ENCODE data around the gene ARTN.

ARTN gene

DNA sequence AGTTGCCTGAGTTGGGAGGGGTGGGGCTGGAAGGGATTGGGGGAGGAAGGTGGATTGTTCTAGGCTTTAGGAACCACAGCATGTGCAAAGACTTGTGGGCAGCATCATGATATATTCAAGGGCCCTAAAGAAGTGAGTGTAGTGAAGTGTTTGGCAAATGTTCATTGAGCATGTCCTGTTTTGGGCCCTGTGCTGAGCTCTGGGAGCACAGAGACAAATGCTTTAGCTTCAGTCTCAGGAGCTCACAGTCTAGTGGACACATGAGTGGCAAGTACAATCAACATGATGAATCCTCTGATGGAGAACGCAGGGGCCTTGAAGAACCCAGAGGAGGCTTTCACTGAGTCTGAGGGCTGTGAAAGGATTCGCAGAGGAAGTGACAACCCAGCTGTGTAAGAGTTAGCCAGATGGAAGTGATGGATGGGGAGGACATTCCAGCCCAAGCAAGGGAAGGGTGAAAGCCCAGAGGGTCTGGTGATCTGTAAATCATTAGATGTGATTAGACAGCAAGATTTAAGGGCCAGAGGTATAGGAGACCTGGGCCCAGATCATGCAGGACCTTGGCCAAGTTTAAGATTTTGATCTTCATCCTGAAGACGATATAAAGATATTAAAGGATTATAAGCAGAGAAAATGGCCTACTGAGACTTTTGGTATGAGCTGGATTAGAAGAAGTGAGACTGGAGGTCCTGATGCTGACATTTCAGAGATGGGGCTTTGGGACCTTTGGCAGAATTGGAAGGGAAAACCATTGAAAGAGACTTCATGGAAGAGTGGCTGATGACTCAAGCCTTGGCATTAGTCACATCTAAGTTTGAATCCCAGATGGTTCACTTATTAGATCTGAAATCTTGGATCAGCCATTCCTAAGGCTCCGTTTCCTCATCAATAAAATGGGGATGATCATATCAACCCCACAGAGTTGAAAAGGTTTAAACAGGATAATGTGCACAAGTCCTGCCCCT, 17.7 kb downstream of the ARTN start:
- DNase-seq (ENCODE audit: insufficient read length) = no peak
- FAIRE-seq = no peak
- TF ChIP-seq POLR2A (IDR thresholded peaks at IDR 0.05; ENCODE audit: low read depth, low read length) (no peak), TAF1 (IDR thresholded peaks at IDR 0.05; ENCODE audit: borderline replicate concordance, low read depth, low read length) (no peak), POLR2AphosphoS5 (IDR thresholded peaks at IDR 0.05; ENCODE audit: low read depth, low read length) (no peak)

- FAIRE-seq (no peak), DNase-seq (ENCODE audit: insufficient read length) (no peak)
- no peak for TF ChIP-seq TAF1 (IDR thresholded peaks at IDR 0.05; ENCODE audit: borderline replicate concordance, low read depth, low read length)
- TF ChIP-seq POLR2AphosphoS5 (IDR thresholded peaks at IDR 0.05; ENCODE audit: low read depth, low read length) = no peak
- no peak for TF ChIP-seq POLR2A (IDR thresholded peaks at IDR 0.05; ENCODE audit: low read depth, low read length)
Measured at GRCh38 chr1:43952731-43953346, 19.2 kb downstream of the ARTN start.

DNA sequence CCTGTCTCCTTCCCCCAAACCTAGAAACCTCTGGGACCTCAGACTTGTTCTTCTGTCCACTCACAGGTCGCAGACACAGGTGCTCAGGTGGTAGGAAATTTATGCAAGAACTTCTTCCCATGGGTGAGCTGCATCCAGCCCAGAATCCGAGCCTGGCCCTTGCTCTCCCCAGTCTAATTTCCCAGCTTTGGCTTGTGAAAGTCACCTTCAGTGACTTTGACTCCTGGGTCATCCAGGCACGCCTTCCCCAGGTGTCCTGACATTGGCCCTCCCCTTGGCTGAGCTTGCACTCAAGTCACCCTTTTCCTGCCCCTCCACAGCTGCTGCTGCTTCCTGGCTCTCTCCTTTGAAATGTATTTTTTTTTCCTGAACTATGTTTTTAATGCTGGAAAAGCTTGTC, 19.8 kb downstream of the ARTN start:
- FAIRE-seq = no peak
- no peak for DNase-seq (ENCODE audit: insufficient read length)
- TF ChIP-seq POLR2A (IDR thresholded peaks at IDR 0.05; ENCODE audit: low read depth, low read length) (no peak), POLR2AphosphoS5 (IDR thresholded peaks at IDR 0.05; ENCODE audit: low read depth, low read length) (no peak), TAF1 (IDR thresholded peaks at IDR 0.05; ENCODE audit: borderline replicate concordance, low read depth, low read length) (no peak)

DNA sequence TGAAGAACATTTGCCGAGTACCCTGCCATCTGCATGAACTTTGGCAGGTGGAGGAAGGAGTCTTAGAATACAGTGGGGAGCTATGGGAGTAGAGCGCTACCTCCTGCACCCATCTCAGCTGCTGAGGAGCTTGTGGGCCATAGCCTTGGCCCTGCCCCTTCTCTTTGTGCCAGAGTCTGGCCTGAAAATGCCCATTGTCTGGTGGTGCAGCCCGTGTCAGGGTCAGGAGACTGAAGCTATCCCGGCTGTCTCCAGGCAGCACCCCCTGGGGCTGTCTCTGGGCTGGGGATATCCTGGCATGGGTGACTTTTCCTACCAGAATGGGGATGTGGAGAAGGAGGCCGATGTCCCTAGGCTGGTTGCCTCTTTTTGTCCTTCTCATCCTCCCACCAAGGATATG, 20.4 kb downstream of the ARTN start:
- TF ChIP-seq TAF1 (IDR thresholded peaks at IDR 0.05; ENCODE audit: borderline replicate concordance, low read depth, low read length) = no peak
- no peak for TF ChIP-seq POLR2A (IDR thresholded peaks at IDR 0.05; ENCODE audit: low read depth, low read length)
- no peak for TF ChIP-seq POLR2AphosphoS5 (IDR thresholded peaks at IDR 0.05; ENCODE audit: low read depth, low read length)
- no peak for FAIRE-seq
- DNase-seq (ENCODE audit: insufficient read length) = no peak

DNA sequence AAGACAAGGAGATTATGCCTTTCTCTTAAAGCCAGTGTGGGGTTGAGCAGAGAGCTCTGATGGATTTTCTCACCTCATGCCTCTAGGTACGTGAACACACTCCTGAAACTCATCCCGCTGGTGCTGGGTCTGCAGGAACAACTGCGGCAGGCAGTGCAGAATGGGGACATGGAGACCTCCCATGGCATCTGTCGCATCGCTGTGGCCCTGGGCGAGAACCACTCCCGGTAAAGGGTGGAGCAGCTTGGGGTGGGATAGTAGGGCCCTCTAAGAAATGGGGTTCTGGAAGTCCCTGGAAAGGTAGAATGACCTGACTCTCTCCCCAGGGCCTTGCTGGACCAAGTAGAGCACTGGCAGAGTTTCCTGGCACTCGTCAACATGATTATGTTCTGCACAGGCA, 22.6 kb downstream of the ARTN start:
- no peak for TF ChIP-seq TAF1 (IDR thresholded peaks at IDR 0.05; ENCODE audit: borderline replicate concordance, low read depth, low read length)
- no peak for TF ChIP-seq POLR2AphosphoS5 (IDR thresholded peaks at IDR 0.05; ENCODE audit: low read depth, low read length)
- TF ChIP-seq POLR2A (IDR thresholded peaks at IDR 0.05; ENCODE audit: low read depth, low read length) = no peak
- FAIRE-seq (no peak), DNase-seq (ENCODE audit: insufficient read length) (no peak)

DNA sequence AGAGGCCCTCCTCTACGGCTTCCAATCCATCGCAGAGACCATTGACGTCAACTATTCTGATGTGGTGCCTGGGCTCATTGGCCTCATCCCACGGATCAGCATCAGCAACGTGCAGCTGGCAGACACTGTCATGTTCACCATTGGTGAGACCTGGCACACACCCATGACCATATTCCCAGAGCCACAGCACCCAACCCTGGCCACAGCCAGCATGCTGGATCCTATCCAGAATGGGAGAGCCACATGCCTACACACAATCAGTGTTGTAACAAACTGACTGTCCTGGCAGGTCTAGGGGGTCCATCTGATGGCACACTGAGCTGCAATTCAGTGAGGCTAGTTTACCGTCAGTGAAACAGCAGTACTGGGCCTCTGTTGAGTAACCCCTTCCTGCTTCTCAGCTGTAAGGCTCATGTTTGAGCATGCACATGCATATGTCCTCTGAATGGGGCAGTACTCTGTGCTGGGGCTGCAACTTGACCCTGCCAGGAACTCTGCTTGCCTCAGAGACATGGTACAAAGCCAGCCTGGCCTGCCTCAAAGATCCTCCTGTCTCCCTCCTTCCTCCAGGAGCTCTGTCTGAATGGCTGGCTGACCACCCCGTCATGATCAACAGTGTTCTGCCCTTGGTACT, 23.9 kb downstream of the ARTN start:
- DNase-seq (ENCODE audit: insufficient read length) (no peak), FAIRE-seq (no peak)
- TF ChIP-seq POLR2AphosphoS5 (IDR thresholded peaks at IDR 0.05; ENCODE audit: low read depth, low read length) (no peak), TAF1 (IDR thresholded peaks at IDR 0.05; ENCODE audit: borderline replicate concordance, low read depth, low read length) (no peak), POLR2A (IDR thresholded peaks at IDR 0.05; ENCODE audit: low read depth, low read length) (no peak)

- DNase-seq (ENCODE audit: insufficient read length) (no peak), FAIRE-seq (no peak)
- TF ChIP-seq POLR2AphosphoS5 (IDR thresholded peaks at IDR 0.05; ENCODE audit: low read depth, low read length) = no peak
- no peak for TF ChIP-seq POLR2A (IDR thresholded peaks at IDR 0.05; ENCODE audit: low read depth, low read length)
- TF ChIP-seq TAF1 (IDR thresholded peaks at IDR 0.05; ENCODE audit: borderline replicate concordance, low read depth, low read length) = no peak
Measured at GRCh38 chr1:43958351-43959255, 25.0 kb downstream of the ARTN start.

DNA sequence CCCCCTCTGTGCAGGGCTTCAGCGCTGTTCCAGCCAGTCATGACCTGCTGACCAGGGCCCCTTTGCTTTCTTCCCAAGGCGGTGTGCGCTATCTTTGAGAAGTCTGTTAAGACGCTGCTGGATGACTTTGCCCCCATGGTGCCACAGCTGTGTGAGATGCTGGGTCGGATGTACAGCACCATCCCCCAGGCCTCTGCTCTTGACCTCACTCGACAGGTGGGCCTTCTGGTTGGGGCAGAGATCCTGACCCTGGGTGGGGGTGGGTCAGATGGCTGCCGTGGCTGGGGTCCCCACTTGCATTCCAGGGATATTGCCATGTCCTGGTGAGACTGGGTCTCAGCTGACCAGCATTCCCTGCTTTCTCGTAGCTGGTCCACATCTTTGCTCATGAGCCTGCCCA, 27.2 kb downstream of the ARTN start:
- DNase-seq (ENCODE audit: insufficient read length) (no peak), FAIRE-seq (no peak)
- TF ChIP-seq POLR2A (IDR thresholded peaks at IDR 0.05; ENCODE audit: low read depth, low read length) = no peak
- no peak for TF ChIP-seq POLR2AphosphoS5 (IDR thresholded peaks at IDR 0.05; ENCODE audit: low read depth, low read length)
- TF ChIP-seq TAF1 (IDR thresholded peaks at IDR 0.05; ENCODE audit: borderline replicate concordance, low read depth, low read length) = no peak

- no peak for DNase-seq (ENCODE audit: insufficient read length)
- FAIRE-seq = no peak
- TF ChIP-seq POLR2A (IDR thresholded peaks at IDR 0.05; ENCODE audit: low read depth, low read length) (no peak), POLR2AphosphoS5 (IDR thresholded peaks at IDR 0.05; ENCODE audit: low read depth, low read length) (no peak), TAF1 (IDR thresholded peaks at IDR 0.05; ENCODE audit: borderline replicate concordance, low read depth, low read length) (no peak)
Measured at GRCh38 chr1:43961692-43962091, 28.1 kb downstream of the ARTN start.

GRCh38 chr1:43962324-43962723, 28.7 kb downstream of the ARTN start:
- no peak for FAIRE-seq

More at GRCh38 chr1:43962324-43962723, 28.7 kb downstream of the ARTN start:
- DNase-seq (ENCODE audit: insufficient read length) = no peak
- TF ChIP-seq POLR2AphosphoS5 (IDR thresholded peaks at IDR 0.05; ENCODE audit: low read depth, low read length) = no peak
- TF ChIP-seq POLR2A (IDR thresholded peaks at IDR 0.05; ENCODE audit: low read depth, low read length) = no peak
- no peak for TF ChIP-seq TAF1 (IDR thresholded peaks at IDR 0.05; ENCODE audit: borderline replicate concordance, low read depth, low read length)

All from GM12892 (cell line).